ENCODE measurements around the gene DYRK3. TPM values are rescaled to one million over a fixed set of nuclear protein-coding genes. Genes with fewer than 3 reads are reported as not detected.

DYRK3 gene
- total and polyA plus RNA-seq, 2 of the 8 experiments (the other 6 are each of a cell fraction or from before 2014, with no cell fraction given), result 2.1 to 8.5 TPM

DNA sequence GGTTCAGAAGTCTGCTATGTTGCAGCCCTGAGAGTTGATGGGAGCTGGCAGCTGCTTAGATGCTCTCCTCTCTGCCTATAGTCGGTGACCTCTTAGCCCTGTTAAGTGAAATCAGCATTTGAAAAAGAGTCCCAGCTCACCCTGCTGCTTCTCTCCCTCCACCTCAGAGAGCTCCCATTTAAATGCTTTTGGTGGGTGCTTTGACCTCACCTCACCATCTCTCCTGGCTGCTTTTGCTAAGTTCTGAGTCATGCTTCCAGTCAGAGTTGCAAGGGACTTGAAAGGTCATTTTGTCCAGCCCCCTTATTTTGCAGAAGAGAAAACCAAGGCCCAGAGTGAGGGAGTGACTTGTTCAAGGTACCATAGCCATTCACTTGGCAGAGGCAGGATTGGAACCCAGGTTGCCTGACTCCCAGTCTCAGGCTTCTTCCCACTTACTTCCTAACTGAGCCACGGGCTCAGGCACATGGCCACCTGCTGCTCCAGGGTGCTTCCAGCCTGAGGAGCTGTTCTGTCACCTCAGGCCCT is 52.6 kb downstream of the DYRK3 start:
- no peak overlapping the region for H4K8ac ChIP-seq (ENCODE audit: extremely low read depth, insufficient read depth, low read length)
- H3K23ac ChIP-seq (ENCODE audit: insufficient read length), result no peak overlapping the region
- no peak overlapping the region for H3K14ac ChIP-seq (ENCODE audit: insufficient read length)
- no peaks in the 10 kb centered on the region for H3K36me3 ChIP-seq (ENCODE audit: control insufficient read depth in 2 of 4, insufficient read depth in 4 of 4, low read length in 3 of 4)
- POLR2A ChIA-PET (ENCODE audit: partially characterized antibody), result interaction anchor here (0.7 to 2.0 kb wide), 7 partner anchors 12 to 76 kb away, joined by 3 to 8 read pairs (median 5); partner anchors contain the start of genes DYRK3 and EIF2D
- 3% methylated on average over 2 of the region's 2 CpGs; no CpG with 5 or more reads in 1 of the 2 experiments for WGBS, 2 experiments (ENCODE audit: extremely low coverage in 1 of 2, insufficient coverage in 1 of 2, insufficient read length in 1 of 2, insufficient replicate concordance in 2 of 2, low coverage in 1 of 2, low lambda C conversion rate in 2 of 2, missing lambda C conversion rate in 1 of 2)
- peaks cover 12 to 53% of the 10 kb centered on the region in 2 experiments for H3K79me2 ChIP-seq (ENCODE audit: control insufficient read depth in 1 of 2, insufficient read depth in 2 of 2, low read length in 2 of 2)
- H3K4me3 ChIP-seq (ENCODE audit: extremely low read depth in 1 of 4, insufficient read depth in 2 of 4, low read depth in 3 of 4, low read length in 4 of 4), result peak overlapping the region in 2 of 4 experiments; percentile 17 to 88; a peak in 3 of 8 replicates
- H2BK20ac ChIP-seq (ENCODE audit: low read length), result no peak overlapping the region
- H3K56ac ChIP-seq (replicated peaks; ENCODE audit: insufficient read length, low read depth, low read length), result no peak overlapping the region
- FAIRE-seq, result no peak
- no peak overlapping the region for H3K27ac ChIP-seq (ENCODE audit: low read depth, low read length)
- H4K91ac ChIP-seq (replicated peaks; ENCODE audit: insufficient read length, low read length), result no peak overlapping the region
- no peak overlapping the region for H3K9ac ChIP-seq (replicated peaks in 1 of 4; ENCODE audit: extremely low read depth in 1 of 4, low read depth in 3 of 4, low read length in 3 of 4)
- peak overlapping the region; percentile 7 for H3K4ac ChIP-seq (replicated peaks; ENCODE audit: insufficient read length, low read depth, low read length)
- H2BK5ac ChIP-seq (ENCODE audit: low read depth, low read length), result no peak overlapping the region
- H3K4me1 ChIP-seq (replicated peaks in 1 of 4; ENCODE audit: control insufficient read depth in 3 of 4, insufficient read depth in 4 of 4, low read length in 3 of 4), result peaks cover 10 to 27% (median 15%) of the 10 kb centered on the region in 4 experiments
- DNase-seq (ENCODE audit: low read depth in 1 of 2, low spot score in 2 of 2), result peak in 1 of 2 experiments; percentile 64
- peaks cover 7% of the 10 kb centered on the region for H3K23me2 ChIP-seq (ENCODE audit: low read depth, low read length)
- H4K5ac ChIP-seq (ENCODE audit: insufficient read length, low read depth, low read length), result peak overlapping the region; percentile 12
- H2AK5ac ChIP-seq (ENCODE audit: low read depth, low read length), result no peak overlapping the region
- H3K4me2 ChIP-seq (ENCODE audit: insufficient read depth in 1 of 2, low read depth in 2 of 2, low read length in 2 of 2), result peak overlapping the region; percentile 62 to 95
- no peak overlapping the region for H2AFZ ChIP-seq (ENCODE audit: low read length)
- CTCF ChIA-PET (ENCODE audit: partially characterized antibody), result interaction anchor here (0.5 to 10.4 kb wide), 15 partner anchors 11 to 225 kb away, joined by 3 to 73 read pairs (median 4); no protein-coding TSS in a partner anchor
- peaks cover 37 to 41% of the 10 kb centered on the region in 2 experiments for H4K20me1 ChIP-seq (replicated peaks in 1 of 2; ENCODE audit: control insufficient read depth in 1 of 2, insufficient read depth in 2 of 2, low read length in 2 of 2)
- H2BK12ac ChIP-seq (ENCODE audit: low read depth, low read length), result no peak overlapping the region
- H3K9me3 ChIP-seq (ENCODE audit: insufficient read depth in 2 of 2, low read depth in 1 of 2, low read length in 1 of 2), result no peaks in the 10 kb centered on the region
- peaks cover 30% of the 10 kb centered on the region for H3K79me1 ChIP-seq (ENCODE audit: low read depth, low read length)
- no peak overlapping the region for H3K18ac ChIP-seq (ENCODE audit: extremely low read depth, low read length)
- no peak overlapping the region for H2BK120ac ChIP-seq (replicated peaks; ENCODE audit: low read depth, low read length)
- peaks cover 9 to 25% (median 25%) of the 10 kb centered on the region in 4 experiments for H3K27me3 ChIP-seq (replicated peaks in 1 of 4; ENCODE audit: control insufficient read depth in 3 of 4, extremely low read depth in 1 of 4, insufficient read depth in 3 of 4, low read length in 3 of 4)
- H2BK15ac ChIP-seq (ENCODE audit: low read length), result no peak overlapping the region
- TF ChIP-seq SUZ12 (IDR thresholded peaks at IDR 0.05; ENCODE audit: low read length) (no peak), TAF1 (IDR thresholded peaks at IDR 0.05; ENCODE audit: low read depth, low read length) (0 out of 2 replicates have a peak, but pooled peaks have one; percentile 46), CEBPB (IDR thresholded peaks at IDR 0.05; ENCODE audit: low read depth, low read length) (no peak), POU5F1 (IDR thresholded peaks at IDR 0.05; ENCODE audit: low read depth, low read length) (0 out of 2 replicates have a peak, but pooled peaks have one; percentile 34), CTBP2 (IDR thresholded peaks at IDR 0.05; ENCODE audit: borderline replicate concordance, insufficient read depth, insufficient read length, low read length) (no peak), TCF12 (IDR thresholded peaks at IDR 0.05; ENCODE audit: low read depth, low read length) (0 out of 2 replicates have a peak, but pooled peaks have one; percentile 57), POLR2AphosphoS5 (IDR thresholded peaks at IDR 0.05; ENCODE audit: low read depth, low read length) (no peak), CREB1 (IDR thresholded peaks at IDR 0.05) (no peak), BACH1 (IDR thresholded peaks at IDR 0.05; ENCODE audit: low read length) (no peak), TBP (IDR thresholded peaks at IDR 0.05; ENCODE audit: low read depth, low read length) (no peak; the same call in 1 of the 2 replicates), CHD1 (IDR thresholded peaks at IDR 0.05; ENCODE audit: low read depth, low read length) (no peak), SIRT6 (IDR thresholded peaks at IDR 0.05; ENCODE audit: low read length) (no peak)
- TF ChIP-seq, protein P1, sequence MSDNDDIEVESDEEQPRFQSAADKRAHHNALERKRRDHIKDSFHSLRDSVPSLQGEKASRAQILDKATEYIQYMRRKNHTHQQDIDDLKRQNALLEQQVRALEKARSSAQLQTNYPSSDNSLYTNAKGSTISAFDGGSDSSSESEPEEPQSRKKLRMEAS (IDR thresholded peaks at IDR 0.05), result no peak
- TF ChIP-seq, protein P2, sequence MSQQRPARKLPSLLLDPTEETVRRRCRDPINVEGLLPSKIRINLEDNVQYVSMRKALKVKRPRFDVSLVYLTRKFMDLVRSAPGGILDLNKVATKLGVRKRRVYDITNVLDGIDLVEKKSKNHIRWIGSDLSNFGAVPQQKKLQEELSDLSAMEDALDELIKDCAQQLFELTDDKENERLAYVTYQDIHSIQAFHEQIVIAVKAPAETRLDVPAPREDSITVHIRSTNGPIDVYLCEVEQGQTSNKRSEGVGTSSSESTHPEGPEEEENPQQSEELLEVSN (IDR thresholded peaks at IDR 0.05), result no peak

Measured in H1 (cell line).